ENCODE measurements around the gene MROH7.

- no peak for TF ChIP-seq CTCF (IDR thresholded peaks at IDR 0.05)
- no peak for TF ChIP-seq EP300 (IDR thresholded peaks at IDR 0.05)
- no peak for TF ChIP-seq POLR2AphosphoS5 (IDR thresholded peaks at IDR 0.05)
Measured at GRCh38 chr1:54685335-54685905, 43.8 kb downstream of the MROH7 start.
